Stimulated activated CD4-positive, alpha-beta T cell treated with anti-CD3 and anti-CD28 coated beads, Interleukin-4, amount 100 ng/mL, for 48 hours (primary cell): ENCODE measurements around the gene RANBP17.

Source experiments
- DNase-seq, 2 donors: peaks; one replicate each; pipeline ENCODE4 v3.0.0-alpha.2; 2020; ENCODE audit warnings: low read depth in 2 of 2

The RANBP17 gene

DNA sequence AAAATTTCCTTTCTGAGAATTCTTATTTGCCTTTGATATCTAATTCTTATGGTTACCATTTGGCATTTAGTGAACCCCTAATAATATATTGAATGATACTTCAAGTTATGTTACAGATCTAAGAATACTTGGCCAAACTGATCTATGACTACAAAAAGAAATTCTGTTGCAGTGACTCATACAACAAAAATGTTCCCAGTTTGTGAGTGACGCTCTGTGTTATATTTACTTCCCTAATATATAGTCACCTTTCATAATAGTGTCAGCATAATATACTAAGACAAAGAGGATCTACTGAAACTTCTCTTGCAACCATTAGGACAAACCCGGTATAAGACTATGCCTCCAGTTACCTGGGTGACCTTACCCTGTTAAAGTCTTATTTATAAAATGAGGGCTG is 230.4 kb downstream of the RANBP17 start:
- DNase-seq: no peak

DNA sequence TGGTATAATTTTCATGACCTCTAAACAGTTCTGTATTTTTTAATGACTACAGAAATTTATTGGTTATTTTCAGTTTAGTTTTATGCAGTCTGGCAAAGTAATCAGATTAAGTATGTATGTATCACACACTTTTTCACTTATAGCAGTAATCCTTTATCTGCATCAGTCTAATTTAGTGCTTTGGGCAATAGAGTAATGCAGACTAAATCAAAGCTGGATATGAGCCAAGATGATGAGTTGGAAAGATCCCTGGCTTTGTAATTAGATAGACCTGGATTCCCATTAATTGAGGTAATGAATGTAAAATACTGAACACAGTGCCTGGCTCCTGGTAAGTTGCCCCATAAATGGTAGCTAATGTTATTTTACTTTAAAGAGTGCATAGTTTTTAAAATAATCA is 231.8 kb downstream of the RANBP17 start:
- DNase-seq: no peak

DNA sequence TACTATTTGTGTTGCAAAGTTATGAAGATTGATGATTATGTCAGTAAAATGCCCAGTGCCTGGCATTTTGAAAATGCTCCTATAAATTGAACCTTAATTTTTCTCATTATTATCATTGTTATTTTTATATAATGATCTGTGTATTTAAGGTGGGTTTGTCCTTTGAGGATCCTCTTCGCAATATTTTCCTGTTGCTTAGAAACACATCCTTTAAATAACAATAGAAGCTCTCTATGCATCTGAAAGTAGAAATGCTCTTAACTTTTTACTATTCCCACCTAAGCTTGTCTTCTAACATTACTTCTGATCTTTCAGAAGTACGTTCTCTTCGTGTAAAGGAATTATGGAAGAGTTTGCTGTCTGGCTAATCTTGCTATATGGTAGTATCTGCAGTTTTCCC is 232.5 kb downstream of the RANBP17 start:
- no peak for DNase-seq

DNA sequence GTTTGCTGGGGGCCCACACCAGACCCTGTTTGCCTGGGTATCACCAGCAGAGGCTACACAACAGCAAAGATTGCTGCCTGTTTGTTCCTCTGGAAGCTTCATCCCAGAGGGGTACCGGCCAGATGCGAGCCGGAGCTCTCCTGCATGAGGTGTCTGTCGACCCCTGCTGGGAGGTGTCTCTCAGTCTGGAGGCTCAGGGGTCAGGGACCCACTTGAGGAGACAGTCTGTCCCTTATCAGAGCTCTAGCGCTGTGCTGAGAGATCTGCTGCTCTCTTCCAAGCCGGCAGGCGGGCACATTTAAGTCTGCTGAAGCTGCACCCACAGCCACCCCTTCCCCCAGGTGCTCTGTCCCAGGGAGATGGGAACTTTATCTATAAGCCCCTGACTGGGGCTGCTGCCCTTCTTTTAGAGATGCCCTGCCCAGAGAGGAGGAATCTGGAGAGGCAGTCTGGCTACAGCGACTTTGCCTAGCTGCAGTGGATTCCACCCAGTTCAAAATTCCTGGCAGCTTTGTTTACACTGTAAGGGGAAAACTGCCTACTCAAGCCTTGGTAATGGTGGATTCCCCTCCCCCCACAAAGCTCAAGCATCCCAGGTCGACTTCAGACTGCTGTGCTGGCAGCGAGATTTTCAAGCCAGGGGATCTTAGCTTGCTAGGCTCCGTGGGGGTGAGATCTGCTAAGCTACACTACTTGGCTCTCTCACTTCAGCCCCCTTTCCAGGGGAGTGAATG is 241.2 kb downstream of the RANBP17 start:
- no peak for DNase-seq

DNA sequence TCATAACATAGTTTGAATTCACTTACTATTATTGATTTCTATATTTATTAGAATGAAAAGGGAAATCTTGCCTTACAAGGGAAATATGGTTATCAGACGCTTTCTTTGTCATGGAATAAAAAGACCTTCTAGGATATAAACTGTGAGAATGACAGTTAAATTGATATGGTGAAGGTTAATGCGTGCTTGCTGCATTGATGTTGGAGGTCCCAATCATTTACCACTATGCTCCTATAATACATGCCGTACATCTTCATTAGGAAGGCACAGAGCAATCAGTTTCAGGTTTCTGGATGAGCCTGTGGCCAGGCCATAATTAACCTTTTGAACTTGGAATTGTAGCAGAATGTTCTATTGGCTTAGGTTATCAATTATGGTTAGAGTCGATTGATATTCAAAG is 245.9 kb downstream of the RANBP17 start:
- no peak for DNase-seq

DNA sequence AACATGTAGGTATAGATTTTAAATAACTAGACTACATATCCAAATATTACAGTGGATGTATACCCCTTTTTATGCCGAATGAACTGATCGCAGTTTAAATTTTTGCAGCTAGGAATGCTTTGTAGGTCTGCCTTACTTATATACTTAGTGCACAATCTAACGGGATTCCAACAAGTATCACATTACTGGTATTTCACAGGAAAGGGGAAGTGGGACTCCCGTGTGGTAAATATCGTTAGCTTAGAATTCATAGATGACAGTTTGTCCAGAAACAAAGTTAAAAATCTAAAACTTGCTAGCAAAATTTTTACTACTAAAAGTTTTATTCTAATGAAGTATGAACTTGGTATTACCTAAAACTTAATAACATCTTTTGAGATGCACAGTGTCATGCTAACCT is 253.7 kb downstream of the RANBP17 start:
- no peak for DNase-seq

DNA sequence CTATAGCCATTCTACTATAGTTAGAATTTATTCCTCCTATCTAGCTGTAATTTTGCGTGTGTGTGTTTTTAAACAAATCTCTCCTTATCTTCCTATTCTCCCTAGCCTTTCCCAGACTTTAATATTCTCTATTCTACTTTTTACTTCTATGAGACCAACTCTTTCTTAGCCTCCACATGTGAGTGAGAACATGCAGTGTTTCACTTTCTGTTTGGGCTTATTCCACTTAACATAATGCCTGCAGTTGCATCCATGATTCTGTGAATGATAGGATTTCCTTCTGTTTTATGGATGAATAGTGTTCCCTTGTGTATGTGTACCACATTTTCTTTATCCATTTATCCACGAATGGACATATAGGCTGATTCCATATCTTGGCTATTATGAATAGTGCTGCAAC is 254.9 kb downstream of the RANBP17 start:
- no peak for DNase-seq

DNA sequence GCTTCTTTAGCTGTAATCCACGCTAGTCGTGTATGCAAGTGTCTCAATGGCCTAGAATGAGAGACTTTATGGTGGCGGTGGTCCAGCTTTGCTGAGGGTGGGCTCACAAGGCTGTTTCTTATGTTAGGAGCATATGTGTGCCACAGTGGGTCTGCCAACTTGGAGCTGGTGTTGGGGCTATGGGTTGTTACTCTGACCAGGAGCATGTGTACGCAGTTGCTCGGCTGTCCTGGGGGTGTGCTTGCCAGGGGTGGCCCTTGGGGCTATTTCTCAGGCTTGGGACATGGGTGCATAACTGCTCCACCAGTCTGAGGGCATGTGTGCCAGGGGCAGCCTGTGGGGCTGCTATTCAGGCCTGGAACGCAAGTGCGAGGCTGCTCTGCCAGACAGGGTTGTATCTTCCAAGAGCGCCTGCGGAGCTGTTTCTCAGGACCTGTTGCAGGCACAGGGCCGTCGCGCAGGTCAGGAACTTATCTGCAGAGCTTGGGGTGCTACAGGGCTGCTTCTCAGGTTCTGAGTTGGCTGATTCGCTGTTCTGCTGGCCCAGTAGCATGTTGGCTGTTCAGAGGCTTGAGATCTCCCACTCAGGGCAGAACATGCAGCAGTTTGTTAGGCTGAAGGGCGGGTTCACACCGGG is 259.3 kb downstream of the RANBP17 start:
- DNase-seq: no peak

DNA sequence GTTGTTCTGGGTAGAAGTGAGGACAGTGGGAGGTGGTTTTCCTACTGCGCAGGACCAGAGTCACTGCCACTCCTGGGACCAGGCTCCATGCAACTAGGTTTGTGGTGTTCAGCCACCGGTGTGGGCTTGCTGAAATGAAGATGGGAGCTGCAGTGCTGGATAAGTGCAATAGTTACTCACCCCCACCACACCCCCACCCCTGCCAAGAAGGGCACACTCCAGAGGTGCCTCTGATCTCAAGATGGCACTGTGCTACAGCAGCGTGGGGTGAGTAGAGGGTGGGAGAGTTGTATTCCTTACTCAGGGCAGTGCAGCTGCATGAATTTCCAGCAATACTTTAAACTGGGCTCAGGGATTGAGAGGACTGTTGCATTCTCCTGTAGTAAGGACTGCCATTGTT is 259.8 kb downstream of the RANBP17 start:
- DNase-seq: no peak

DNA sequence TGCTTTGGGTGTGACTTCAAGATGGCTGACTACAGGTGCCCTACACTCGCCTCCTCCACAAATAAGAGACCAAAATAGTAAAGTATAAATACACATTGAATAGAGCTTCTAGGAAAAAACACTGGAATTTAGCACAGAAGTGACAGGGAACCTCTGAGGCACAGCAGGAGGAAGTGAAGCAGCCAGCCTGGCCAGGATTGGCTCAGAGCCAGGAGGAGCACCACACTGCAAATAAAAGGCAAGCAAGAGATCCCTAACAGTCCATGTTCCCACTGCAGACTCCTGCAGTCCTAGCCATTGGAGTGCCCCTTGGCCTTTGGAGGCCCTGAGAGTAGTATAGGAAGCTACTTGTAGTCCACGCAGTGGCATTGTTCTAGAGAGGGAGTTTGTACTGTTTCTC is 260.6 kb downstream of the RANBP17 start:
- DNase-seq: no peak

DNA sequence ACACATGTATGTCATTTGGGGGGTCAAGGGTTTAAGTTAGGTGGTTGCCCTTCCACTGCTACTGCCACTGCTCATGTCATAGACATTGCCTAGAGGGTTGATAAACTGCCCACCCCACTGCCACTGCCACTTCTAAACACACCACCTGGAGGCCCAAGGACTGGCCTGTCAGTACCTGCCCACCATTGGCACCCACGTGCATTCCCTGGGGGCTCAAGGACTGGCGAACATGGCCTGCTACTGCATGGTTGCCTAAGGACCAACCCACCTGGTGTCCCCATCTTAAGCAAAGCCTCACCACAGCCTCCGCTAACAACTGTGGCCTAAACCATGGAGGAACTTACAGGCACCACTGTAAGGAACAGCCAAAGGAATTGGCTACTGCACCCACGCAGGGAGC is 261.6 kb downstream of the RANBP17 start:
- no peak for DNase-seq

DNA sequence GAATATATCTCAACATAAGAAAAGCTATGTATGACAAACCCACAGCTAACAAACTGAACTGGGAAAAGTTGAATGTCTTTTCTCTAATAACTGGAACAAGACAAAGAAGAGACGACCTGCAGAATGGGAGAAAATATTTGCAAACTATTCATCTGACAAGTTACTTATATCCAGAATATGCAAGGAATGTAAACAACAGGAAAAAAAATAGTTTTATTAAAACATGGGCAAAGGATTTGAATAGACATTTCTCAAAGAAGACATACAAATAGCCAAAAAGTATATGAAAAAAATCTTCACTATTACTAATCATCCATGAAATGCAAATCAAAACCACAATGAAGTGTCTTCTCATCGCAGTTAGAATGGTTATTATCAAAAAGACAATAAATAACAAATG is 265.5 kb downstream of the RANBP17 start:
- no peak for DNase-seq

DNA sequence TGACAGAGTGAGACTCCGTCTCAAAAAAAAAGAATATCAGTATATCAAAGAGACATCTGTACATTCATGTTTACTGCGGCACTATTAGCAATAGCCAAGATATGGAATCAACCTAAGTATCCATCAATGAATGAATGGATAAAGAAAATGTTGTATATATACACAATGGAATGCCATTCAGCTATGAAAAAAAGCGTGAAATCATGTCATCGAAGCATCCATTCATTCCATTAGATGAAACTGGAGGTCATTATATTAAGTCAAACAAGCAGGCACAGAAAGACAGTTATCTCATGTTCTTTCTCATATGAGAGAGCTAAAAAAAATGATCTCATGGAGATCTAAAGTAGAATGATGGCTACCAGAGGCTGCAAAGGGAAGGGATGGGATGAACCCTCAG is 266.3 kb downstream of the RANBP17 start:
- no peak for DNase-seq

DNA sequence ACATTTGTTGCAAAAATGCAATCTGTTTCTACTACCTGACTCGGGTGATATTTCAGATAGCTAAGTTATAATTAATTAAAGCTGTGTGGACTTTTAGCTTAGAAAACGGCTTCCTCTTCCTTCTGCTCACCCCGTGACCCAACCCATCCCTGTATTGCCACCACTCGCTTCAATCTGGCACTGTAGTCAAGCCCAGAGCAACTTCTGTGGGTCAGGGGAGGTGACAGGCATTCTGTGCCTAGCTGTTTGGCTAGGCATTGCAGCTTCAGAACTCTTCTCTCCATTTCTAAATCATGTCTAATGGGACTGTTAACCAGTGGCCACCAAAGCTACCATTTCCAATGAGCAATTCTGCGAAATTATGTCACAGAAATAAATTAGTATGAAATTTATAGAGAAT is 267.5 kb downstream of the RANBP17 start:
- DNase-seq: no peak

DNA sequence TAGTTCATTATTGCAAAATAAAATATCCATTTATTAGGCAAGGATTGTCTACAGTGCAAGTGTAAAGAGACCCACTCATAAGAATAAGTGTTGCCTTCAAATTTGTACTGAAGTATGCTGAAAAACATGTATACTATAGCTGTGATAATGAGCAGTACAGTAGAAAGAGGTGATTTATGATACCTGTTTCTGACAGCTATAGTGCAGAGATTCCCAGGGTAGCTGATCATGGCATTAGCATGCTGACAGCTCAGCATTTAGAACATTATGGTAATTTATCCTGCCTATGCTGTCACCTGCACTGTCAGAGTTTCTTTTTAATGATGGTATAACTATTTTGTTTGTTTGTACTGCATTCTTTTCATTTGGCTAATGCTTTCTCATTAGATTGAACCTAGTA is 269.7 kb downstream of the RANBP17 start:
- no peak for DNase-seq

DNA sequence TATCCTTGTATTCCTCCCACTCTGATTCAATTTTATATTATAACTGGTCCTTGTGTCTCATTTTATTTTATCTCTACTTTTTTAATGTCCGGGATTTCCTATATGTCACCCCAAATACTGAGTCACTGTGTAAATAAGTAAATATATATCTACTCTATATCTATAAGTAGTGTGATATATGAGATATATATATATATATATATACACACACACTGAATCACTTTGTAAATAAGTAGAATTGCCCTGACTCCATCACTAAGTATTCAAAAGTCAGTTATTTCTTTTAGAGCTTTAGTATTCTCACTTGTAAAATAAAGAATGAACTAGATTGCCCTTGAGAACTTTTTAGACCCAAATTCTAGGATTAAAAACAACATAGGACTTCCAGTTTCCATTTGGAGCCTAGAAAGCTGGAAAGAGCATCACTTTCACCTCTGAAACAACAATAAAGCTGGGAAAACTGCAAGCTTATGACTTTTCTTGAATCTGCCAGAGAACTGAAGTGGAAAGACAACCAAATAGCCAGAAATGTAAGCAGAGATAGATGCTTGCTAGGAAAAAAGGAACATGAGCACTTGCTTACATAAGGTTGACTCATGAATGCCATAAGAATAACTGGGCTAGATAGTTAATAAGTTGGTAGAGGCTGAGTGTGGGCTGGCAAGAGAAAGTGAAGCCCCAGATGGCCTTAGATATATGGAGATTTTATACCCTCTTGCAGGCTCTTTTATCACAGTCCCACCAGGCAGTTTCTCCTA is 276.1 kb downstream of the RANBP17 start:
- no peak for DNase-seq

DNA sequence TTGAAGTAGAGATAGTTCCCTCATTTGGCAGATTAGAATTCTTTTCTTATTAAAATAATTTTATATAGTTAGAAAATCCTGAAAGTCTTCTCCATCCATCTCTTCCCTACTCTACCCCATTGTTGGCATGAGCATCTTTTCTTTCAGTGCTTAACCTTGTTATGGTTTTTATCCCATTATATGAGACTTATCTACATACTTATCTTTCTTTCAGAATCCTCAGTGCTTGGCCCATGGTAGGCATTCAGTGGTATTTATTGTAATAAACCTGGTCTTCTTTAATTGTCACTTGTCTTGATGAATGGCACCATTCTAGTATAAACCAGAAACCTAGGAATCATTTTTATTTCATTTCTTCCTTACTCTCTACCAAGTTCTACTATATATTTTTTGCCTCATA is 277.4 kb downstream of the RANBP17 start:
- DNase-seq: no peak

DNA sequence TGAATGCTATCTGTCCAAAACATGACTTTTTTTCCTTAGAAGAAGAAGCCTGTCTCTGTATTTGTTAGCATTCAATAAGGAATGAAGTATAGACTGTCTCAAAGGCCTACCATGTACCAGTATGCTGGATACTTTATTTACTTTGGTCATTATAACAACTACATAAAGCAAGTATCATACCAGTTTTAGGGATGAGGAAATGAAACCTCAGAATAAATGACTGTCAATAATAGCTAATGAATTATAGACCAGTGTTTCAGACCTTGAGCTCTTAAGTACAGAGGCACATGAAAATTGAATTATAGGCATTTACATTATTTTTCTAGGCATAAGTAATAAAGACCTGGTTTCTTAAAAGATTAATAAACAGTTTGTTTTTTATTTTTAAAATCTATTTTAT is 280.8 kb downstream of the RANBP17 start:
- no peak for DNase-seq

DNA sequence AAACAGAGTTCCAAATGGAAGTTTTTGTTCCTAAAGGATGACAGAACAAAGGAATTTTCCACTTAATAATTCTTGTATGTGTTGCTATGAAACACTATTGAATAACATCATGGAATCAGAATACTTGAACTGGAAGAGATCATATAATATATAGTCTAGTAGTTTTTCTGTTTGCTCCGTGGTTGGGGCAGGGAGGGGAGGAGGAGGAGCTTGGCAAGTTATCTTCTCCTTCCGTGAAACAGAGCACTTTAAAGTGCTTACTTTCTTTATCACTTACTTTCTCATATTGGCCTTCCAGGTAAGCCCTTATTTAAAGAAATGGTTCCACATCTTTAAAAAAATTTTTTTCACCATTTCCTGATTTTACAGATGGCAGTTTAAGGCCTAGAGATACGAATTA is 281.4 kb downstream of the RANBP17 start:
- no peak for DNase-seq

DNA sequence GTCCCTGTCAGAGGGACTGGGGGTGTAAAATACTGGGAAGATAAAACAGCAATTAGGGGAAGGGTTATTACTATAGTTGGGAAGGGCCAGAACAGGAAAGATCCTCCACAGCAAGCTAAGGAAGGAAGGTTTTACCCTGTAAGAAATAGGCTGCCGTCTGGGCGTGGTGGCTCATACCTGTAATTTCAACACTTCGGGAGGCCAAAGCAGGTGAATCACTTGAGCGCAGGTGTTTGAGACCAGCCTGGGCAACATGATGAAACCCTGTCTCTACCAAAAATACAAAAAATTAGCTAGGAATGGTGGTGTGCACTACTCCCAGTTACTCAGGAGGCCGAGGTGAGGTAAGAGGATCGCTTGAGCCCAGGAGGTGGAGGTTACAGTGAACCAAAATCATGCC is 282.1 kb downstream of the RANBP17 start:
- no peak for DNase-seq

DNA sequence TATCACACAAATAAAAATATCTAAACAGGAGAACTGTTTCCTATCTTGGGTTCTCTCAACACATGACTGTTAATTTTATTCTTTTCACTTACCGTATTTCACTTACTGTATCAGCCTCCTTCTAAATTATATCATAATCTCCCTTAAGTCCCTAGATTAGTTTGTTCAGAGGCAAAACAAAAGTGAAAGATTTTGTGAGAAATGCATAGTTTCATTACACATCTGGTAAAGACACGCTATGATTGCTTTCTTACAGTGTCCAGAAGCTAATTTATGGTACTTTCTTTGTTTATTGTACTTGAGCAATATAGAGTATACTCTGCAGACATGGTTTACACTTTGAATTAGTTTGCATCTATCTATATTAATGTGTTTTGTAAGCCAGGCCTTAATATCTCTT is 287.5 kb downstream of the RANBP17 start:
- DNase-seq: no peak

DNA sequence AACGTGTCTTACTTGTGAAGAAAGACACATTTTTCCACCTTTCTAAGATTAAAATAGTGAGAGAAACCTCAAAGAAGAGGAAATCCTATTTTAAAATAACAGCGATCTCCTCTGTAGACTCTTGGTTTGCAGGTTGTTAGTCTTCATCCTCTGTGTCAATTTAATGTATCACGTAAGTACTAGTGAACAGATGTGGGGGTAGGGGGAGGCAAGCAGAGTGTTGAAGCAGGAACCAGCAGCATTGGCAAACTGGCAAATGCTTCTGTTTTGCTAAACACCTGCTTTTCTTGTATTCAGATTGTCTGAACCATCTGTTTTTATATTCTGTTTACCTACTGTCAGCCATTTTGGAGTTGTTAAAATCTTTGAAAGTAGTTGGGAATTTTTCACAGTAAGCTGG is 288.0 kb downstream of the RANBP17 start:
- no peak for DNase-seq

DNA sequence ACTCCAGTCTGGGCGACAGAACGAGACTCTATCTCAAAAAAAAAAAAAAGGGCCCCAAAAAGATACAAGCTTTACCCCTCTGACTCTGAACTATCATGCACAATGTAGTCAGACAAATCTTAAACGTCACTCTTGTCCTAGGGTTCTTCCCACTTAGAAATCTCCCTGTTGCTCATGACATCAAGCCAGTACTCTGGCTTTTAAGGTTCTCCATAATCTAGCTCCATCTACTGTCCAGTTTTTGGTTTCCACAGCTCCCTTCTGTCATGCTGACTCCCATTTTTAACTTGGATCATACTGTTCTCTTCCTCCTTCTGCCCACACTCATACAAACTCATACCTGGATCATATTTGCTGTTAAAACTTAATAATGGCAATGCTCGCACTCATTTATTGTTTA is 290.6 kb downstream of the RANBP17 start:
- DNase-seq: no peak
